HG03460 (cell line): ENCODE data around the gene RAPGEF1.

Experiments used
- ATAC-seq: cut with Tn5 transposase; IDR thresholded peaks from one replicate; pipeline ENCODE4 v1.9.1; 2021; ENCODE audit not compliant: unreplicated experiment

RAPGEF1 gene

DNA sequence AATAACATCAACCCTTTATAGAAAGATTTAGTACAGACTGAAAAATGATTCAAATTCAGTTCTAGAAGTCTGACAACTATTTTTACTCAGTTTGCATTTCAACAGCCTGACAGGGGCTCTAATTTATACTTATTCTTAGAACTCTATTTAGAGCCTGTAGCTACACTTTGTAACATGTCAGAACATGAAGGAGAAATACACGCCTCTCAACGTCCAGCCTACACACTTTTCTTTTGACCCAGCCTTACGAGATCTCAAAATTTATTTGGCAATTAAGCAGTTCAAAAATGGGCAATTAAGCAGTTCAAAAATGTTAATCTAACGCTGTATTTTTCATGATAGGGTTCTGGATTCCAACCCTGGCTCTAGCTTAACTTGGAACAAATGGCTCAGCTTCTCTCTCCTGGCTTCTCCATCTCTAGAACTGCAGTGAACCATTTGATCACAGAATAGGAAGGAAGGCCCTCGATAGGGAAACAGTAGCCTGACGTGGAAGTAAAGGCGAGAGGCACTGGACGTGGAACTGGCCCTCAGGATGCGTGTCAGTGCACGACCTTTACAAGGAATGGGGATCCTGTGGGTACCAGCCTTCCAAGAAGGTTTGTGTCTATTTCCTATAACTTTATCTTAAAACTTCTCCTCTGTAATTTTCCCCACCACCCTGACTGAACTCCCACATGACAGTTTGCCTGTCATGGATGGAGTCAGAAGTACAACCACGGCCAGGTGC is 128.1 kb downstream of the RAPGEF1 start:
- ATAC-seq, result no peak

DNA sequence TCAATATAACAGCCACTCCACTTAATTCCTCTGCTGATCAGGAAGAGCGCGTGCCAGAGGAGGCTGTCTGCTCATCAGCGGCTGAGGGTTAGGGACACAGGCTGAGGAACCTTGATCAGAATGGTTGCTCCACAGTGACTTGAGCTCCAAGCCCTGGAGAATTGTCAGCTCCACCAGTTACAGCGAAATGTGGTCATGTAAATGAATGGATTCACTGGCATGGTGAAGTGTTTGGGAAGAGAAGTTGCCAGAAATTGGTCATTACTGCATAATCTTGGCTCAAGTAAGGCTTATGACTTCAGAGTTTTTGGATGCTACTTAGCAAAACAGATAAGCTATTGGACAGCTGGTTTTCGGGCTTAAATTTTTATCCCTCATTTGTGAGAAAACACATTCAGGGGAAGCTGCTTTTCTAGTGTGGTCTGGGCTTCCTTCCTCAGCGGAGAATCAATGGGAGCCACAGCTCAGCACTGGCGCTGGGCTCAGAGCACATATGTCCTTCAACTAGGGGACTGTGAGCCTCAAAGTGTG is 129.6 kb downstream of the RAPGEF1 start:
- ATAC-seq, result no peak

DNA sequence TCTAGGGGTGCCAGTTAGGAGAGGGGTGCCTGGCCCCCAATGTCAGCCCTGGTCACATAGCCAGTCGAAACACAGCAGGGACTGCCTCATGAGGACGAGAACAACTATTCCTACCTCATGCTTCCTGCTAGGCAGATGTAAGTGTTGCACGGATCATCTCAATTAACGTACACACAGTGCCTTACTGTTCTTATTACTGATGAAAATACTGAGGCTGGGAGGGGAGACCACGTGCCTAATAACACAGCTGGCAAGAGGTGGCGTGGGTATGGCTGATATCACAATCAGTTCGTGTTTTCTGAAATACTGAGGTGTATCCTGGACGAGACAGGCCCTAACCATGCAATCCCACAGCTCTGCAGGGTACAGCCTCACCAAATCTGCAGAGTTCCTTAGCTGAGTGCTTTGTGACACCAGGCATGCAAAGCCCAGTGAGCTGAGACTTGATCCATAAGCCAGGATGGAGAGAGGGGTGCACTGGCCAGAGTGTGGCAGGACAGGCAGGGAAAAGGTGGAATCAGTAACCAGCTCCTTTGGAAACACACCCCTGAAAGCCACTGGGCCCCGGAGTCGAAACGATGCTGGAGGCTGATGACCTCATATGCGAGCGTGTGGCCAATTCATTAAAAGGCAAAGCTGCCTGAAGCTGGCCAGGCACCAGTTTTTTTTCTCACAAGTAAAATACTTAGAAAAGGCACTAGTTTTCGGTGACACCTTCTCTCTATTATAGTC is 130.6 kb downstream of the RAPGEF1 start:
- no peak for ATAC-seq

DNA sequence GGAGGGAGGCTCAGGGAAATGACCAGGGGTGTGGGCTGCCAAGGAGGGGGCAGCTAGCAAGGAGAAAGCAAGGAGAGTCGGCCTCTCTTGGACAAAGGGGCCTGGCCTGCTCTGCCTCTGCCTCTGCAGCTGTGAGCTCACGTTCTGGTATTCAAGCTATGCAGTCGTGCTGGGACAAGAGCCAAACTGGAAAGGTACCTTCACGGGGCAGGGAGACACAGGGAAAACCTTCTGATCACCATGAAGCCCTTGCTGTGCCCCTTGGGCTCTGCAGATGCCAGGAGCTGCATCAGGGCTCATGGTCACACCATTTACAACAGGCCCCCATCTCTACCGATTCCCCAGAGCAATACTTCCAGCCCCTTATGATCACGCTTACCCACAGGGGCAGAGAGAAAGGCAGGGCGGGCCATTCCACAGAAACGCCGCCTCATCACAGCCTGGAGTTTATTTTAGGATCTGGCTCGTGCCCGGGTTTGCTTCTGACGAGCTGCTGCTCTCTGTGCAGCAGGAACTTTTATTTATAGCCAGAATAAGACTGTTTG is 131.3 kb downstream of the RAPGEF1 start:
- ATAC-seq, result no peak

DNA sequence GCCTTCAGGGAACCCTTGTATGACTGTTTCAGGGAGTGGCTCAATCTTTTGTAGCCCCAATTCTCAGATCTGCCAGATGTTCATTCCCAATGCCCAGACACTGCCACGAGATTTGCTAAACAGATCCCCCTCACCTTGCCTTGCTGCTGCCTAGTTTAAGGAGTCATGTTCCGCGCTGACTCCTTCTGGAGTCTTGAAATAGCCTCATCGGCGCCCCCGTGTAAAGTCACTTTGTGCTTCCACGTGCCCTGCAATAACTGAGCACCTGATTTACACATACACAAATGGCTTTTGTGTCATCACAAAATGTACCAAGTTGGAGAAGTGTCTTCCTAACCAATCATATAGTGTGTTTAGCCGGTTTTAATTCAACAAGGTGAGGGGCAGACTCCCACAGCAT is 132.3 kb downstream of the RAPGEF1 start:
- no peak for ATAC-seq

DNA sequence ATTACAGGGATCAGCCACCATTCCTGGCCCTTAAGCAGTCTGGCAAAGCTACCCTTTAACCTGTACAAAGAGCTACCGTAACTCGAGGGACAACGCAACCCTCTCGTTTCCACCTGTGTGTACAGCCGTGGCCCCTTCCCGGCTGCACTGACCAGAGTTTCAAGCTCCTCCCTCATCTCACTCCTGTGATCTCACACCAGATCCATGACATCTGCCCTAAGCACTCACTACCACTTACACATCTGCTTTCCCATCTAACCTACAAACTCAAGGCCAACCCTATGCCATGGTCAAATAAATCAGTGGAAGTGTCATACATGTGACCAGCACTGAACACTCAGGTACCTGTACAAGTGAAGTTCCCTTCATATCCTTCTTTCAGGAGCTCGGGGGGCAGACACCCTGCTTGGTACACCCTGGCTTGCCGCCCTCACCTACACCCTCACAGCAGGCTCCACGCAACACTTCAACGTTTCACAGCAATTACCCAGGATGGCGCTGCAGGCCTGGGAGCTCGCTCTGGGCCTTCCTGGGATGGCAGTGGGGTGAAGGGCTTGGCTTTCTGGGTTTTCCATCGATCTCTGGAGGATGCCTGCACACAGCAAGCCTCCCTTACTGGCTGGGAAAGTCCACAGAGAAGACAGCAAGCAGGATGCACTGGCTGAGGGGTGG is 132.8 kb downstream of the RAPGEF1 start:
- no peak for ATAC-seq

DNA sequence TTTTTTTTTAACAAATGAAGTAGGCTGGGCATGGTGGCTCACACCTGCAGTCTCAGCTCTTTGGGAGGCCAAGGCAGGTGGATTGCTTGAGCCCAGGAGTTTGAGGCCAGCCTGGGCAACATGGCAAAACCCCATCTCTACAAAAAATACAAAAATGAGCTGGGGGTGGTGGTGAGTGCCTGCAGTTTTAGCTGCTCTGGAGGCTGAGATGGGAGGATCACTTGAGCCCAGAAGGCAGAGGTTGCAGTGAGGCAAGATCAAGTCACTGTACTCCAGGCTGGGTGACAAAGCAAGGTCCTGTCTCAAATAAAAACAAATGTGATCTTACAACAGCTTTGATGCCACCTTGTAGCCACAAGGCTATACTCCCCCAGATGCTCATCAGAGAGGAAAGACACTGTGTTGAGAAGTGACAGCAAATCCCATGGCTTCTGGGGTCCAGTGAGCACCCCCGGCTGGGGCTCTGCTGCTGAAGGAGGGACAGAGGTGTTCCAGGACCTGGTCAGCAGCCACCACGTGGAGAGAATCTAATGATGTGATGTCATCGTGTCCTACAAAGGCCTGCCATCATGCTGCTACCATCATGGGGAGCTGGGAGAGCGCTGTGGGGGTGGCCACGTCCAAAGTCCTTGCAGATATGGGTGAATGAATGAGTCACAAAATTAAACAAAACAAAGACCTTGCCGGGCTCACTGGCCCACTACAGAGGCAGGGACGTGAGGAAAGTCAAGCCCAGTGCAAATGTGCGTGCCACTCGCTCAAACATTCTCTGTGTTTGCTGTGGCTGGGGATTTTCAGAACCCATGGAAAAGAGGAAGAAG is 133.9 kb downstream of the RAPGEF1 start:
- ATAC-seq, result no peak

DNA sequence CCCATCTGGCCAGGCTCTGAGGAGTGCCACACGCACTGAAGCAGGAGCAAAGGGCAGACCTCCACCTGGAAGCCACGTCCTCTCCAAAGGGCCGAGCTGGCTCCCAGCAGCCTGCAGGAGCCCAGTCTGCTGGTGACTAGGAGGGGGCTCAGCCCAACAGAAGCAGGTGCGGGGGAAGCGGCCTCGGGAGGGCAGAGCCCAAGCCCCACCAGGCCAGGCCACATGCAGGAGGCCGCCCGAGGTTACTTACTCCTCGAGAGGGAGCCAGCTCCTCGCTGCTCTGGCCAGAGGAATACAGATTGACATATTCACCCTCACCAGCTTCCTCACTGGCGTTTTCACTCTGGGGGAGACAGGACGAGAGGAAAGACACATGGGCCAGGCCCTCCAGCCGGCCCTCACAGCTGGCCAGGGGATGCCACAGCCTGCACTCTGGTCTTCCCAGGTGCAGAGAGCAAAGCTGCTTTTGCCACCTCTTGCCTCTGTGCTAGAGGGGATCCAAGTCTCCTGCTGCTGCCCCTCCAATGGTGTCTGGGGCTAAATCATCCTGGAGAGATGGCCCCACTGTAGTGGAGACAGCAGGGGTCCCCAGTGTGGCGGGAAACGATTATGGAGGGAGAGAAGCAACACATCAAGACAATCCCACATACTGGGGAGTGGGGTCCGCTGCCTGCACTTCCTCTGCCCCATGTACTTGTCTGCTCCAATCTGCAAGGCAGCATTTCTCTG is 136.0 kb downstream of the RAPGEF1 start:
- ATAC-seq, result no peak

DNA sequence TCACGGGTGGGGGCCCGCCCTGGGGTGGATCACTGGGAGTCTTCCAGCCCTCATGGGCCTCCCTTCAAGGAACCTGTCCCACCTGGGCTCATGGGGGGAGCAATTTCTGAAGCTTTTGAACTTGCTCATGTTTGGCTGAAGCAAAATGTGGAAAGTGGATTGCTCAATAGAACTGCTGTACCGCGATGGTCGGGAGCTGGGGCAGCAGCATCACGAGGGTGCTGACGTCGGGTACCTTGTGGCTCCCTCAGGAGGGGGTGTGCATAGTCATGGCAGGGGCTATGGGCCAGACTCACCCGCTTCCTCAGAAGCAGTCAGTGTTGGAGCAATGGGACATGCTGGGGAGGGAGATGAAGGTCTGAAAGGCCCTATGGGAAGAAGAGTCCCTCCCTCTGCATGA is 136.7 kb downstream of the RAPGEF1 start:
- ATAC-seq, result no peak

DNA sequence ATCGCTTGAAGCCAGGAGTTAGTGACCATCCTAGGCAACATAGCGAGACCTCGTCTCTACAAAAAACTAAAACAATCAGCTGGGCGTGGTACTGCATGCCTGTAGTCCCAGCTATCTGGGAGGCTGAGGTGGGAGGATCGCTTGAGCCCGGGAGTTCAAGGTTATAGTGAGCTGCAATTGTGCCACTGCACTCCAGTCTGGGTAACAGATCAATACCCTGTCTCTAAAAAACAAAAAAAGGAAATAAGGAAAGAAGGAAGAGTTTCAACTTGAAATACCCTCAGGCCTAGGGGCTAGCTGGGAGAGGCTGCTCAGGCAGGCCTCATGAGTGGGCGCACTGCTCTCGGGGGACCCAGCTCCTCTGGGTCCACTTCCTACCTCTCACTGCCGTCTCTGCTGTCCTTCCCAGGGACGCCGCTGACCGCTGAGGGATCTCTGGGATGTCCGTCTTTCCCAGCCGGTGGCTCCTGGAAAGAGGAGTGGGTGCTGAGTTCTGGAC is 138.1 kb downstream of the RAPGEF1 start:
- no peak for ATAC-seq

DNA sequence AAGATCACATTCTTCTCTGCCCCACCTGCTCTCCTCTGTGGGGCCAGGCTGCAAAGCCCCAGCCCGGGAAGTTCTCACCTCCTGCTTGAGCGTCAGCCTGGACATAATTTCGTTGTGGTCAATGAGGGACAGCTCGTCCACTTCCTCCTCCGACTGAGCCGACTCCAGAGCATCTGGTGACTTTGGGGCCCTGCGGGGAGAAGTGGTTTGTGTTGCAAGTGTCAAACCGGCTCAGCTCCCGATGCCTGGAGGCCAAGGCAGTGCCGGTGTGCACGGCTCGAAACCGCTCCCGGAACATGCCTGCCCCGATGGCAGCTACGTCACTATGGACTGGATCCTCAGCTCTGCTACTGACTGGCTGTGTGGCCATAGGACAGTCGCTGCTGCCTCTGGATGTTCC is 141.8 kb downstream of the RAPGEF1 start:
- no peak for ATAC-seq

DNA sequence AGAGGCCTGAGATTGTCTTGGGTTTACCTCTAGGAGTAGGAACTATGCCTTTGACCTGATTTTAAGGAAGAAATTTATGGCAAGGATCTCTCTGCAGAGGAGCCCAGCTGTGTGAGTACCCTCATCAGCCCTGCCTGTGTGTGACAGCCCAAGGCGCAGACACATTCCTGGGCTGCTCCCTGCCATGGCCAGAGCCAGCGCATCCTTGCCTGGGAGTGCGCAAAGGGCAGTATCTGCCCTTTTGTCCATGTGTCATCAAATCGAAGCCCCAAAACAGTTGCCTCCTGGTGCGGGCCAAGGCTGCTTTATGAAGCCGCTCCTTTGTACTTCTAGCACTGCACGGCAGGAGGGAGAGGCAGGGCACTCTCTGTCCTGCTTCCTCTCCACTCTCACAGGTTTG is 142.6 kb downstream of the RAPGEF1 start:
- ATAC-seq, result no peak

DNA sequence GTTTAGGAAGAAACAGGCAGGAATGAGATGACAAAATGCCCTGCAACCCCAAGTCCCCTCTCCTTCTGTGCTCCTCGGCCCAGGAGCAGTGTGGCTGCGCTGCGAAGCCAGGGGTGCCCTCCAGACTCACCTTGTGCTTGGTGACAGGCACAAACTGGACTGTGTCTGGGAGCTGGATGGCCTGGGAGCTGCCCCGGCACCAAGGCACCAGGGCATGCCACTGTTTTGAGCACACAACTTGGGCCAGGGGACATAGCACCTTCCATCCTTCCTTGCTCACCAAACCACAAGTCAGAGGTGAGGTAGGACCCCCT is 143.5 kb downstream of the RAPGEF1 start:
- ATAC-seq, result no peak

DNA sequence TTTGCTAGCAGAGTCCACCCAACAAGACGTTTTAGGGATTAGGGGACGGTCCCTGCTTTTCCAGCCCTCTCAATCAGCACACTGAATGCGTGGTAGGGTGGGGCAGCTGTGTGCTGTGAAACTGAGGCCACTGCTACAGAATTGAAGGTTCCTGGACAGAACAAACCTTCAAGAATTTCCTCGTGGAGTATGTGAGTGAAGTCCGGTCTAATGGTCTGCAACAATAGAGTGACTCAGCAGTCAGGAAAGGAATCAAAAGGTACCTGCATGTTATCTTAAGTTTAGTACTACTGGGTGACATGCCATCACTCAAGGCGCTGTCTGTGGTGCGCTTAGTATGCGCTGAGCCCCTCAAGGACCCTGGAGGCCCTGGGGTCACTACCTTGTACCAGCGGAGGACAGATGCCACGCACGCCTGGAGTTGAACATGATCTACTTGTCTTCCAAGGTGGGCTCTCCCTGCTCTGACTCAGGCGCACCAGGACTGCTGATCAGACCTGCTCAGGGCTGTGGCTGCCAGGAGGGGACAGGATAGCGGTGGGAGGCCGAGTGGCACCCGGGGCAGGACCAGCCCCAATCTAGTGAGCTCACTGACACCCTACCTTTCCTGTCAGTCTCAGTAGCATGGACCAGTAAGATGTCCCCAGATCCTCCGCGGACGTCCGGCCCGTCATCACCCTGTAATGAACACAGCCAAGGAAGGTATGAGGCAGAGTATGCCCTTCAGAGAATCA is 144.0 kb downstream of the RAPGEF1 start:
- no peak for ATAC-seq

DNA sequence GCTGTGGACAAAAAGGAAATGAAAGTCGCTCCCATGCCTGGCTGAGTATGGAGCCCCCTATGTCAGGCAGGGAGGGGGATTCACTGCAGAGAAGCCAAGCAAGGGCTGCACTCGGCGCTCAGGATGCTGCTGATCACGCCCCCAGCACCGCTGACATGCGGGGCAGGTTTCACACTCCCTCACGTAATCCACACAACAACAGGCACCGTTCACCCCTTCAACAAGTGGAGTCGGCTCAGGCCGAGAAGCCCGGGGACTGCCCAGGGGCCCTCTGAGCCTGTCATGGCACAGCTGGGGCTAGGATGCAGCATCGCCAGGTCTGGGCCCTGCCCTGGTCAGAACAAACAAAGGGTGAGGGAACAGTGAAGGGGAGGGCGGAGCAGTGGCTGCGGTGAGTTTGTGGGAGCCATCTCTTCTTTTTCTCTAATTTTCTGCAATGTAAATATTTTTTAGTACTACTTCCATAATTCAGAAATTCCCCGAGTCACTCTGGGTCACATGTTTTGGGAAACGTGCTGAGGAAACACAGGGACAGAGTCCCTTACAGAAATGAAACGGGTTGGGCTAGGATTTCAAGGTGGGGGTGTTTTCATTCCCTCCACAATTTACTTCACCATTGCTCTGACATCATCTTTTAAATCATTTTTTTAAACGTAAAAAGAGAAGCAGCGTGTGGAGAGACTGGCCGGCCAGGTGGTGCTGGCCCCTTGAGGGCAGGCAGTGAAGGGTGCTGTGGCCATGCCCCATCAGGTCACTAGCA is 144.8 kb downstream of the RAPGEF1 start:
- no peak for ATAC-seq

DNA sequence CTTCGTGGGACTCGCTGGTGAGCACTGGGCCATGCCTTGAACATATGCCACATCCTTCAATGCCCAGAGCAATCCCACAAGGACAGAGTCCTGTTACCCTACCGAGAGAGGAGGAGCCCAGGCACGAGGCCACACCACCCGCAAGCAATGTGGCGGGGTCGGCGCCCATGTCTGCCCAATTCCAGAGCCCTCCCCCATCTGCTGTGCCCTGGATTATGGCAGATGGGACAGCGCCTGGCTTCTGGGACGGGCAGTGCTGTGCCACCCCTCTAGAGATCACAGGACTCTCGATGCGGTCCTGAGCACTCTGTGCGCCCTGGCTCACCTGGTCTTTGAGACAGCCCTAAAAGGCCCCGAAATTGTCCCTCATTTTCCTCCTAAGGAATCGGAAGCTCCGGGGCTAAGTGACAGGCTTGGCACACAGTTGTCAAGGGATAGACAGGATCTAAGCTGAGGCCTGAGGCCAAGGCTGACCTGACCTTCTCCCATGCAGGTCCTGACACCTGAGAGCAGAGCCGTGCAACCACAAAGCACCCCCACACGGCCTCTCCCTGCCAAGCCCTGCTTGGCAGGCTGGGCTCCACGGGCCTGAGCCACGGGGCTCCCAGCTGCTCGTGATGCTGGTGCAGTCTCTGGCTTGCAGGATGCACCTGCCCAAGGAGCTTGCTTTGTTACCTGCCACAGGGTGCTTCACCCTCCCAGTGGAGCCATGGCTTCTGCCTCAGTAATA is 145.8 kb downstream of the RAPGEF1 start:
- ATAC-seq, result no peak

DNA sequence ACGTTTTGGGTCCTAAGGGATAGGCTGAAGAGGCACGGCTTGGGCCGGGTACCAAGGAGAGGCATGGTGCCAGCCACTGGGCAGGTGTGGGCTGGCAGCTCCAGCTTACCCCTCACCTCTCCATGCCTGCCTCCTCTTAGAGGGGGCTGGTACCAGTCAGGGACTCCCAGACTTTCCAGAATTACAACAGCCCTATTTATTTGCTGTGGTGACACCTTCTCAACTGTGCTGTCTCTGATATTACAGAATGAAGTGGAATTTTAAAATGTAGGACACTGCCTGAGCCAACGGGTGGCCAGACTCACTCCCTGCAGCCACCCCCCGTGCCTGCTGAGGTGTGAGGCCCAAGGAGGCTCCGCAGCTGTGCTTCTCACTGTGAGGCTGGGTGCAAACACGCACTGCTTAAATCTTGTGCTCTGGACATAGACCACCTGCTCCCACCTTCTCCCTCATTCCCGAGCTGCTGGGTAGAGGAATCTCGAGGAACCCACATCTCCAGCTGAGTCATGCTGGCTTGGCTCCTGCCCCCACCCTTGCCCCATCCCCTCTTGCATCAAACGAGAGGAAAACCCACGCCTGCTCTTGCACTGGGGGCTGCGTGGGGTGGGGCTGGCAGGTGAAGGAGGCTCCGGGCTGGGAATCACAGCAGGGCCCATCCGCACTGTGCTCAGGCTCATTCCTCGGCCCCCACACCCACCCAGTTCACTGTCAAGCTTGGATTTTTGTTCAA is 146.6 kb downstream of the RAPGEF1 start:
- no peak for ATAC-seq
